ENCODE results near the gene NSFL1C.

DNA sequence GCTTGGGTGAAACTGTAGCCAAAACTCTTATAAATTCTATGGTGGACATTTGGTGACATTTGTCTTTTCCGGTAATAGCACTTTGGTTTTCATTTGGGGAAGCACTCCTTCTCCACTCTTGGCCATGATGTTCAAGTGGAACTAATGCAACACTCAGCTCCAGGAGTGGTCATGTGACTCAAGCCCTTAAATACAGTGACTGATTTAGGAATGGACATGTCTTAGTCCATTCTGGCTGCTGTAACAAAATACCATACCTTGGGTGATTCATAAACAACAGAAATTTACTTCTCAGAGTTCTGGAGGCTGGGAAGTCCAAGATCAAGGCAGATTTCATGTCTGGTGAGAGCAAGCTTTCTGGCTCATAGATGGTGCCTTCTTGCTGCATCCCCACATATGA lies 63.0 kb downstream of the NSFL1C start:
- TF ChIP-seq, protein P1, sequence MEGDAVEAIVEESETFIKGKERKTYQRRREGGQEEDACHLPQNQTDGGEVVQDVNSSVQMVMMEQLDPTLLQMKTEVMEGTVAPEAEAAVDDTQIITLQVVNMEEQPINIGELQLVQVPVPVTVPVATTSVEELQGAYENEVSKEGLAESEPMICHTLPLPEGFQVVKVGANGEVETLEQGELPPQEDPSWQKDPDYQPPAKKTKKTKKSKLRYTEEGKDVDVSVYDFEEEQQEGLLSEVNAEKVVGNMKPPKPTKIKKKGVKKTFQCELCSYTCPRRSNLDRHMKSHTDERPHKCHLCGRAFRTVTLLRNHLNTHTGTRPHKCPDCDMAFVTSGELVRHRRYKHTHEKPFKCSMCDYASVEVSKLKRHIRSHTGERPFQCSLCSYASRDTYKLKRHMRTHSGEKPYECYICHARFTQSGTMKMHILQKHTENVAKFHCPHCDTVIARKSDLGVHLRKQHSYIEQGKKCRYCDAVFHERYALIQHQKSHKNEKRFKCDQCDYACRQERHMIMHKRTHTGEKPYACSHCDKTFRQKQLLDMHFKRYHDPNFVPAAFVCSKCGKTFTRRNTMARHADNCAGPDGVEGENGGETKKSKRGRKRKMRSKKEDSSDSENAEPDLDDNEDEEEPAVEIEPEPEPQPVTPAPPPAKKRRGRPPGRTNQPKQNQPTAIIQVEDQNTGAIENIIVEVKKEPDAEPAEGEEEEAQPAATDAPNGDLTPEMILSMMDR (IDR thresholded peaks at IDR 0.05), result no peak
- TF ChIP-seq GATA3 (IDR thresholded peaks at IDR 0.05; ENCODE audit: borderline replicate concordance) (no peak), HMGXB4 (CRISPR knock-in tag; IDR thresholded peaks at IDR 0.05; ENCODE audit: borderline replicate concordance) (no peak), ESRRA (IDR thresholded peaks at IDR 0.05; ENCODE audit: borderline replicate concordance, low read length) (no peak), RCOR1 (IDR thresholded peaks at IDR 0.05; ENCODE audit: low read depth, low read length) (no peak), EHF (CRISPR knock-in tag; IDR thresholded peaks at IDR 0.05) (no peak), MAFK (IDR thresholded peaks at IDR 0.05; ENCODE audit: partially characterized antibody) (no peak), RAD21 (conservative IDR thresholded peaks at IDR 0.05 in 1 of 2, IDR thresholded peaks at IDR 0.05 in 1 of 2) (no peak), POLR2A (IDR thresholded peaks at IDR 0.05; ENCODE audit: low read length) (no peak), EP300 (IDR thresholded peaks at IDR 0.05) (no peak)
- TF ChIP-seq, protein P2, sequence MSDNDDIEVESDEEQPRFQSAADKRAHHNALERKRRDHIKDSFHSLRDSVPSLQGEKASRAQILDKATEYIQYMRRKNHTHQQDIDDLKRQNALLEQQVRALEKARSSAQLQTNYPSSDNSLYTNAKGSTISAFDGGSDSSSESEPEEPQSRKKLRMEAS (IDR thresholded peaks at IDR 0.05), result no peak
- TF ChIP-seq, protein P3, sequence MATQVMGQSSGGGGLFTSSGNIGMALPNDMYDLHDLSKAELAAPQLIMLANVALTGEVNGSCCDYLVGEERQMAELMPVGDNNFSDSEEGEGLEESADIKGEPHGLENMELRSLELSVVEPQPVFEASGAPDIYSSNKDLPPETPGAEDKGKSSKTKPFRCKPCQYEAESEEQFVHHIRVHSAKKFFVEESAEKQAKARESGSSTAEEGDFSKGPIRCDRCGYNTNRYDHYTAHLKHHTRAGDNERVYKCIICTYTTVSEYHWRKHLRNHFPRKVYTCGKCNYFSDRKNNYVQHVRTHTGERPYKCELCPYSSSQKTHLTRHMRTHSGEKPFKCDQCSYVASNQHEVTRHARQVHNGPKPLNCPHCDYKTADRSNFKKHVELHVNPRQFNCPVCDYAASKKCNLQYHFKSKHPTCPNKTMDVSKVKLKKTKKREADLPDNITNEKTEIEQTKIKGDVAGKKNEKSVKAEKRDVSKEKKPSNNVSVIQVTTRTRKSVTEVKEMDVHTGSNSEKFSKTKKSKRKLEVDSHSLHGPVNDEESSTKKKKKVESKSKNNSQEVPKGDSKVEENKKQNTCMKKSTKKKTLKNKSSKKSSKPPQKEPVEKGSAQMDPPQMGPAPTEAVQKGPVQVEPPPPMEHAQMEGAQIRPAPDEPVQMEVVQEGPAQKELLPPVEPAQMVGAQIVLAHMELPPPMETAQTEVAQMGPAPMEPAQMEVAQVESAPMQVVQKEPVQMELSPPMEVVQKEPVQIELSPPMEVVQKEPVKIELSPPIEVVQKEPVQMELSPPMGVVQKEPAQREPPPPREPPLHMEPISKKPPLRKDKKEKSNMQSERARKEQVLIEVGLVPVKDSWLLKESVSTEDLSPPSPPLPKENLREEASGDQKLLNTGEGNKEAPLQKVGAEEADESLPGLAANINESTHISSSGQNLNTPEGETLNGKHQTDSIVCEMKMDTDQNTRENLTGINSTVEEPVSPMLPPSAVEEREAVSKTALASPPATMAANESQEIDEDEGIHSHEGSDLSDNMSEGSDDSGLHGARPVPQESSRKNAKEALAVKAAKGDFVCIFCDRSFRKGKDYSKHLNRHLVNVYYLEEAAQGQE (IDR thresholded peaks at IDR 0.05), result no peak

All from A549 (cell line).